ENCODE data around the gene KCNH2. TPM values are rescaled to one million over a fixed set of nuclear protein-coding genes. Genes with fewer than 3 reads are reported as not detected.

The KCNH2 gene
- total and polyA plus RNA-seq, 2 of the 13 experiments (the other 11 are each of a cell fraction or from before 2014, with no cell fraction given) = 0.09 to 0.11 TPM

- no peak for TF ChIP-seq NR2F6 (IDR thresholded peaks at IDR 0.05)
- no peak for TF ChIP-seq NR2F6 (CRISPR knock-in tag; IDR thresholded peaks at IDR 0.05)
- TF ChIP-seq SALL1 (CRISPR knock-in tag; IDR thresholded peaks at IDR 0.05) = peak; percentile 57
- no peak for TF ChIP-seq NFIC (IDR thresholded peaks at IDR 0.05; ENCODE audit: low read length)
- 0 out of 2 replicates have a peak, but pooled peaks have one; percentile 20 for TF ChIP-seq ZMYM2 (CRISPR knock-in tag; IDR thresholded peaks at IDR 0.05)
- 0 out of 2 replicates have a peak, but pooled peaks have one; percentile 14 for TF ChIP-seq ZBTB7A (CRISPR knock-in tag; IDR thresholded peaks at IDR 0.05)
- no peak for TF ChIP-seq EHMT2 (IDR thresholded peaks at IDR 0.05; ENCODE audit: borderline replicate concordance, low read depth, low read length)
- TF ChIP-seq SNRNP70 (IDR thresholded peaks at IDR 0.05; ENCODE audit: low read depth, low read length) = no peak
- no peak for TF ChIP-seq ZNF564 (CRISPR knock-in tag; IDR thresholded peaks at IDR 0.05)
- TF ChIP-seq HMGXB4 (CRISPR knock-in tag; IDR thresholded peaks at IDR 0.05; ENCODE audit: borderline replicate concordance in 1 of 2, low read depth in 1 of 2) = peak; percentile 89
- TF ChIP-seq ARID3A (IDR thresholded peaks at IDR 0.05; ENCODE audit: low read depth, low read length) = no peak
- TF ChIP-seq NFIB (CRISPR knock-in tag; IDR thresholded peaks at IDR 0.05; ENCODE audit: borderline replicate concordance) = no peak
- 0 out of 2 replicates have a peak, but pooled peaks have one; percentile 24 for TF ChIP-seq MZF1 (CRISPR knock-in tag; IDR thresholded peaks at IDR 0.05; ENCODE audit: borderline replicate concordance)
- TF ChIP-seq ZNF749 (CRISPR knock-in tag; IDR thresholded peaks at IDR 0.05; ENCODE audit: borderline replicate concordance) = no peak
- no peak for TF ChIP-seq MAFF (IDR thresholded peaks at IDR 0.05; ENCODE audit: low read depth, low read length)
- TF ChIP-seq EZH2 (conservative IDR thresholded peaks at IDR 0.05; ENCODE audit: low read depth, low read length) = no peak
- TF ChIP-seq ARHGAP35 (CRISPR knock-in tag; IDR thresholded peaks at IDR 0.05; ENCODE audit: borderline replicate concordance) = no peak
- TF ChIP-seq PLRG1 (conservative IDR thresholded peaks at IDR 0.05) = no peak
- no peak for TF ChIP-seq ZNF616 (CRISPR knock-in tag; IDR thresholded peaks at IDR 0.05; ENCODE audit: low read depth)
- TF ChIP-seq ZNF234 (CRISPR knock-in tag; conservative IDR thresholded peaks at IDR 0.05) = no peak
- TF ChIP-seq ZNF44 (CRISPR knock-in tag; IDR thresholded peaks at IDR 0.05) = no peak
- TF ChIP-seq ZNF792 (CRISPR knock-in tag; IDR thresholded peaks at IDR 0.05) = no peak
- TF ChIP-seq ELF4 (CRISPR knock-in tag; IDR thresholded peaks at IDR 0.05; ENCODE audit: borderline replicate concordance) = no peak
- TF ChIP-seq HMGA1 (CRISPR knock-in tag; conservative IDR thresholded peaks at IDR 0.05) = no peak
- TF ChIP-seq MAF1 (CRISPR knock-in tag; IDR thresholded peaks at IDR 0.05; ENCODE audit: borderline replicate concordance) = no peak
Measured at GRCh38 chr7:151008511-151009323, 30.6 kb upstream of the KCNH2 start (continued).

Measured in HepG2 (cell line).